ENCODE data around the gene CCNDBP1. TPM values are rescaled to one million over a fixed set of nuclear protein-coding genes. Genes with fewer than 3 reads are reported as not detected.

Gene CCNDBP1
- total RNA-seq, 1 donor from 2014 or later, result 37.0 TPM

DNA sequence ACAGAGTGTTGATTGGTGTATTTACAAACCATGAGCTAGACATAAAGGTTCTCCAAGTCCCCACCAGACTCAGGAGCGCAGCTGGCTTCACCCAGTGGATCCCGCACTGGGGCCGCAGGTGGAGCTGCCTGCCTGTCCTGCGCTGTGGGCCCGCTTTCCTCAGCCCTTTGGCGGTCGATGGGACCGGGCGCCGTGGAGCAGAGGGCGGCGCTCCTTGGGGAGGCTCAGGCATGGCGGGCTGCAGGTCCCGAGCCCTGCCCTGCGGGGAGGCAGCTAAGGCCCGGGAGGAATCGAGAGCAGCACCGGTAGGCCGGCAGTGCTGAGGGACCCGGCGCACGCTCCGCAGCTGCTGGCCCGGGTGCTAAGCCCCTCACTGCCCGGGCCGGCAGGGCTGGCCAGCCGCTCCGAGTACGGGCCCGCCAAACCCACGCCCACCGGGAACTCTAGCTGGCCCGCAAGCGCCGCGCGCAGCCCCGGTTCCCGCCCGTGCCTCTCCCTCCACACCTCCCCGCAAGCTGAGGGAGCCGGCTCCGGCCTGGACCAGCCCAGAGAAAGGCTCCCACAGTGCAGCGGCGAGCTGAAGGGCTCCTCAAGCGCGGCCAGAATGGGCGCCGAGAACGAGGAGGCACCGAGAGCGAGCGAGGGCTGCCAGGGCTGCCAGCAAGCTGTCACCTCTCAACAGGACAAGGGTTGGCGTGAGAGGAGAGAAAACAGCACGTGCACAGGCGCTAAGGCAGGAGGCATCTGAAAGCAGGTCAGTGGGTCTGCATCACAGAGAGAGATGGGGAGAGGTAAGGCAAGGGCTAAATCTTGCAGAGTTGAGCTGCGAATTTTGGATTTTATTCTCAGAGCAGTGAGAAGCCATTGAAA is 41.5 kb downstream of the CCNDBP1 start:
- H3K27ac Mint-ChIP-seq (ENCODE audit: unreplicated experiment), result no peak overlapping the region

DNA sequence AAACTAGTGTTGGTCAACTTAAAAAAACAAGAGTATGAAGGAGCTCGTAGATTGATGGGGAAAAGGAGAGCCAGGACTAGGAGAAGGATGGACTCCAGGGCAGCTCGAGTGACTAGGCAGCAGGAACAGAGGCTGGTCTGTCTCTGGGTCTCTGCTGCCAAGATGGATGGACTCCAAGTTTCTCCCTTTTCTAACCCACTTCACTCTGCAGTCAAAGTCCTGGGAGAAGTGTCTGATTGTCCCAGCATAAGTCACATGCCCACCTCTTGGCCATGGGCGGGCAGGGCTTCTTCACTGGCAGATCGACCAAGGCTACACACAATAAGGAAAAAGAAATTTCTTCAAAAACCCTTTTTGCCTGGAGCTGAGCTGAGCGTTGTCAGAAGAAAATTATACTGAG is 44.8 kb downstream of the CCNDBP1 start:
- peaks cover 46% of the 10 kb centered on the region for H3K27me3 Mint-ChIP-seq (ENCODE audit: low read depth, unreplicated experiment)
- DNase-seq (ENCODE audit: low read depth) (no peak), FAIRE-seq (no peak)
- no peak for TF ChIP-seq EZH2 (IDR thresholded peaks at IDR 0.05; ENCODE audit: insufficient read depth, low read length)
- TF ChIP-seq, protein P1, sequence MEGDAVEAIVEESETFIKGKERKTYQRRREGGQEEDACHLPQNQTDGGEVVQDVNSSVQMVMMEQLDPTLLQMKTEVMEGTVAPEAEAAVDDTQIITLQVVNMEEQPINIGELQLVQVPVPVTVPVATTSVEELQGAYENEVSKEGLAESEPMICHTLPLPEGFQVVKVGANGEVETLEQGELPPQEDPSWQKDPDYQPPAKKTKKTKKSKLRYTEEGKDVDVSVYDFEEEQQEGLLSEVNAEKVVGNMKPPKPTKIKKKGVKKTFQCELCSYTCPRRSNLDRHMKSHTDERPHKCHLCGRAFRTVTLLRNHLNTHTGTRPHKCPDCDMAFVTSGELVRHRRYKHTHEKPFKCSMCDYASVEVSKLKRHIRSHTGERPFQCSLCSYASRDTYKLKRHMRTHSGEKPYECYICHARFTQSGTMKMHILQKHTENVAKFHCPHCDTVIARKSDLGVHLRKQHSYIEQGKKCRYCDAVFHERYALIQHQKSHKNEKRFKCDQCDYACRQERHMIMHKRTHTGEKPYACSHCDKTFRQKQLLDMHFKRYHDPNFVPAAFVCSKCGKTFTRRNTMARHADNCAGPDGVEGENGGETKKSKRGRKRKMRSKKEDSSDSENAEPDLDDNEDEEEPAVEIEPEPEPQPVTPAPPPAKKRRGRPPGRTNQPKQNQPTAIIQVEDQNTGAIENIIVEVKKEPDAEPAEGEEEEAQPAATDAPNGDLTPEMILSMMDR (IDR thresholded peaks at IDR 0.05; ENCODE audit: insufficient read depth, low read depth, low read length), result no peak
- Histone ChIP-seq H3K4me1 (ENCODE audit: insufficient read depth, low read length) (no peaks in the 10 kb centered on the region), H3K9ac (ENCODE audit: low read length) (no peak overlapping the region), H3K79me2 (ENCODE audit: insufficient read depth, low read length) (no peaks in the 10 kb centered on the region), H3K9me3 (ENCODE audit: insufficient read depth, low read depth, low read length) (no peaks in the 10 kb centered on the region), H2AFZ (ENCODE audit: low read depth, low read length) (no peak overlapping the region), H3K27ac (ENCODE audit: low read depth, low read length) (no peak overlapping the region), H4K20me1 (ENCODE audit: insufficient read depth, low read length) (no peaks in the 10 kb centered on the region), H3K36me3 (ENCODE audit: insufficient read depth, low read length) (no peaks in the 10 kb centered on the region), H3K27me3 (ENCODE audit: insufficient read depth, low read length) (peaks cover 15% of the 10 kb centered on the region), H3K4me2 (ENCODE audit: low read length) (no peak overlapping the region), H3K4me3 (ENCODE audit: insufficient read depth, low read depth, low read length) (no peak overlapping the region)
- H3K27ac Mint-ChIP-seq (ENCODE audit: unreplicated experiment), result no peak overlapping the region
- H3K9me3 Mint-ChIP-seq (ENCODE audit: unreplicated experiment), result peaks cover 4% of the 10 kb centered on the region
- no peak overlapping the region for H3K4me3 Mint-ChIP-seq (ENCODE audit: unreplicated experiment)
- no peaks in the 10 kb centered on the region for H3K36me3 Mint-ChIP-seq (ENCODE audit: low read depth, unreplicated experiment)
- peaks cover 2% of the 10 kb centered on the region for H3K4me1 Mint-ChIP-seq (ENCODE audit: low read depth, unreplicated experiment)

More for the DNA sequence above, 41.5 kb downstream of the CCNDBP1 start:
- Mint-ChIP-seq H3K4me1 (ENCODE audit: low read depth, unreplicated experiment) (peaks cover 2% of the 10 kb centered on the region), H3K9me3 (ENCODE audit: unreplicated experiment) (peaks cover 4% of the 10 kb centered on the region), H3K4me3 (ENCODE audit: unreplicated experiment) (no peak overlapping the region), H3K27me3 (ENCODE audit: low read depth, unreplicated experiment) (peaks cover 19% of the 10 kb centered on the region), H3K36me3 (ENCODE audit: low read depth, unreplicated experiment) (no peaks in the 10 kb centered on the region)
- Histone ChIP-seq H3K9me3 (ENCODE audit: insufficient read depth, low read depth, low read length) (no peaks in the 10 kb centered on the region), H3K27ac (ENCODE audit: low read depth, low read length) (no peak overlapping the region), H3K79me2 (ENCODE audit: insufficient read depth, low read length) (no peaks in the 10 kb centered on the region), H4K20me1 (ENCODE audit: insufficient read depth, low read length) (no peaks in the 10 kb centered on the region), H3K4me1 (ENCODE audit: insufficient read depth, low read length) (no peaks in the 10 kb centered on the region), H3K27me3 (ENCODE audit: insufficient read depth, low read length) (peaks cover 10% of the 10 kb centered on the region), H3K4me3 (ENCODE audit: insufficient read depth, low read depth, low read length) (no peak overlapping the region), H2AFZ (ENCODE audit: low read depth, low read length) (no peak overlapping the region), H3K4me2 (ENCODE audit: low read length) (no peak overlapping the region), H3K9ac (ENCODE audit: low read length) (no peak overlapping the region), H3K36me3 (ENCODE audit: insufficient read depth, low read length) (no peaks in the 10 kb centered on the region)
- DNase-seq (ENCODE audit: low read depth) (no peak), FAIRE-seq (no peak)
- TF ChIP-seq, protein P1 (IDR thresholded peaks at IDR 0.05; ENCODE audit: insufficient read depth, low read depth, low read length), result no peak
- TF ChIP-seq EZH2 (IDR thresholded peaks at IDR 0.05; ENCODE audit: insufficient read depth, low read length), result no peak

DNA sequence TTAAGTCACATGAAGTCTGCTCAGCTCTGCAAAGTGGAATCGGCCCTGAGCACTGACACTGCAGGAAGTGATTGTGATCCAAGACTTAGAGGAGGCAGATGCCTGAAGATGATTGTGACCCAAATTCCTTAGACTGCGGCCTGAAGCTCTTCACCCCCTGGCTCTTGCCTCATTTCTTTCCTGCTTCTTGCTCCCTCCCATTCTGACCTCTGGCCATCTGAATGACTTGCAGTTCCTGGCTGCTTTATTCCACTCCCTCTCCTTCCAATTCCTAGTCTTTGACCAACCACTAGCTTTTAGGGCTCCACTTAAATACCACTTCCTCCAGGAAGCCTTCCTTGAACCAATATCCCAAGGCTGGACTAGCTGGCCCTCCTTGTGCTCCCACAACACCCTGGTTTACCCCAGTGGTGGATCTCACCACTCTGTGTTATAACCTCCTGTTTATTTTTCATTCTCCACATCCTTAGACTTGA is 45.5 kb downstream of the CCNDBP1 start:
- Histone ChIP-seq H3K36me3 (ENCODE audit: insufficient read depth, low read length) (no peaks in the 10 kb centered on the region), H3K79me2 (ENCODE audit: insufficient read depth, low read length) (no peaks in the 10 kb centered on the region), H3K27me3 (ENCODE audit: insufficient read depth, low read length) (peaks cover 18% of the 10 kb centered on the region), H3K9me3 (ENCODE audit: insufficient read depth, low read depth, low read length) (no peaks in the 10 kb centered on the region), H3K4me1 (ENCODE audit: insufficient read depth, low read length) (no peaks in the 10 kb centered on the region), H3K4me2 (ENCODE audit: low read length) (no peak overlapping the region), H3K4me3 (ENCODE audit: insufficient read depth, low read depth, low read length) (no peak overlapping the region), H3K27ac (ENCODE audit: low read depth, low read length) (no peak overlapping the region), H3K9ac (ENCODE audit: low read length) (no peak overlapping the region), H4K20me1 (ENCODE audit: insufficient read depth, low read length) (no peaks in the 10 kb centered on the region), H2AFZ (ENCODE audit: low read depth, low read length) (no peak overlapping the region)
- Mint-ChIP-seq H3K4me1 (ENCODE audit: low read depth, unreplicated experiment) (peaks cover 2% of the 10 kb centered on the region), H3K27ac (ENCODE audit: unreplicated experiment) (no peak overlapping the region), H3K9me3 (ENCODE audit: unreplicated experiment) (peaks cover 6% of the 10 kb centered on the region), H3K36me3 (ENCODE audit: low read depth, unreplicated experiment) (no peaks in the 10 kb centered on the region), H3K27me3 (ENCODE audit: low read depth, unreplicated experiment) (peaks cover 50% of the 10 kb centered on the region), H3K4me3 (ENCODE audit: unreplicated experiment) (no peak overlapping the region)
- TF ChIP-seq, protein P1 (IDR thresholded peaks at IDR 0.05; ENCODE audit: insufficient read depth, low read depth, low read length), result no peak
- TF ChIP-seq EZH2 (IDR thresholded peaks at IDR 0.05; ENCODE audit: insufficient read depth, low read length), result no peak
- FAIRE-seq (no peak), DNase-seq (ENCODE audit: low read depth) (no peak)
